ENCODE measurements around the gene TSPAN19.

The TSPAN19 gene

GRCh38 chr12:85016413-85016812, 19.7 kb downstream of the TSPAN19 start:
- peak overlapping the region; percentile 57 for H3K9ac ChIP-seq (ENCODE audit: low read length)
- no peak overlapping the region for H3K18ac ChIP-seq (ENCODE audit: low read depth in 1 of 2, low read length in 2 of 2)
- WGBS = 0% methylated on average over 1 of the region's 1 CpG
- H2BK15ac ChIP-seq (ENCODE audit: low read depth, poor library complexity, severe bottlenecking) = no peak overlapping the region
- H2AK5ac ChIP-seq (ENCODE audit: low read length, severe bottlenecking) = no peak overlapping the region
- no peak overlapping the region for H3K14ac ChIP-seq (ENCODE audit: low read length in 2 of 2)
- H3K4ac ChIP-seq (ENCODE audit: low read depth in 1 of 2, low read length in 2 of 2) = no peak overlapping the region
- peak; percentile 94 for DNase-seq
- no peak overlapping the region for H4K91ac ChIP-seq (ENCODE audit: low read length)
- no peak overlapping the region for H4K8ac ChIP-seq (ENCODE audit: low read length)
- no peaks in the 10 kb centered on the region for H3K79me1 ChIP-seq (replicated peaks; ENCODE audit: low read length, poor library complexity, severe bottlenecking)
- H2BK5ac ChIP-seq (ENCODE audit: low read depth, low read length, poor library complexity, severe bottlenecking) = no peak overlapping the region
- H3K36me3 ChIP-seq (ENCODE audit: control insufficient read depth in 1 of 2, insufficient read depth in 2 of 2, low read depth in 1 of 2, low read length in 2 of 2) = no peaks in the 10 kb centered on the region
- no peaks in the 10 kb centered on the region for H3K4me1 ChIP-seq (ENCODE audit: control insufficient read depth, insufficient read depth, low read depth, low read length)
- no peak overlapping the region for H3K27ac ChIP-seq (ENCODE audit: low read length, poor library complexity, severe bottlenecking)
- no peaks in the 10 kb centered on the region for H3K27me3 ChIP-seq (ENCODE audit: control insufficient read depth in 1 of 2, insufficient read depth in 1 of 2, low read length in 2 of 2)
- H3K4me3 ChIP-seq (ENCODE audit: insufficient read depth in 1 of 2, low read depth in 1 of 2, low read length in 2 of 2) = no peak overlapping the region
- H3K9me3 ChIP-seq (ENCODE audit: control insufficient read depth, low read length) = no peaks in the 10 kb centered on the region
- H2AFZ ChIP-seq (ENCODE audit: low read depth, low read length) = no peak overlapping the region
- H2BK12ac ChIP-seq (ENCODE audit: low read length in 2 of 2) = no peak overlapping the region
- H2BK120ac ChIP-seq (ENCODE audit: low read depth, low read length) = no peak overlapping the region
- H3K4me2 ChIP-seq (ENCODE audit: low read length, poor library complexity, severe bottlenecking) = no peak overlapping the region
- H3K23ac ChIP-seq (ENCODE audit: low read length in 2 of 2) = no peak overlapping the region

GRCh38 chr12:85007836-85008235, 28.2 kb downstream of the TSPAN19 start:
- Histone ChIP-seq H3K9me3 (ENCODE audit: control insufficient read depth, low read length) (no peaks in the 10 kb centered on the region), H3K18ac (ENCODE audit: low read depth in 1 of 2, low read length in 2 of 2) (no peak overlapping the region), H3K23ac (ENCODE audit: low read length in 2 of 2) (no peak overlapping the region), H3K4me1 (ENCODE audit: control insufficient read depth, insufficient read depth, low read depth, low read length) (no peaks in the 10 kb centered on the region), H3K36me3 (ENCODE audit: control insufficient read depth in 1 of 2, insufficient read depth in 2 of 2, low read depth in 1 of 2, low read length in 2 of 2) (no peaks in the 10 kb centered on the region), H2AK5ac (ENCODE audit: low read length, severe bottlenecking) (no peak overlapping the region), H2BK12ac (ENCODE audit: low read length in 2 of 2) (no peak overlapping the region), H3K9ac (ENCODE audit: low read length) (peak overlapping the region; percentile 45), H2BK120ac (ENCODE audit: low read depth, low read length) (no peak overlapping the region), H2AFZ (ENCODE audit: low read depth, low read length) (no peak overlapping the region), H4K91ac (ENCODE audit: low read length) (no peak overlapping the region), H2BK5ac (ENCODE audit: low read depth, low read length, poor library complexity, severe bottlenecking) (no peak overlapping the region), H2BK15ac (ENCODE audit: low read depth, poor library complexity, severe bottlenecking) (no peak overlapping the region), H3K27ac (ENCODE audit: low read length, poor library complexity, severe bottlenecking) (no peak overlapping the region), H4K8ac (ENCODE audit: low read length) (no peak overlapping the region), H3K27me3 (ENCODE audit: control insufficient read depth in 1 of 2, insufficient read depth in 1 of 2, low read length in 2 of 2) (no peaks in the 10 kb centered on the region), H3K4ac (ENCODE audit: low read depth in 1 of 2, low read length in 2 of 2) (no peak overlapping the region), H3K4me2 (ENCODE audit: low read length, poor library complexity, severe bottlenecking) (no peak overlapping the region), H3K4me3 (ENCODE audit: insufficient read depth in 1 of 2, low read depth in 1 of 2, low read length in 2 of 2) (no peak overlapping the region), H3K79me1 (replicated peaks; ENCODE audit: low read length, poor library complexity, severe bottlenecking) (no peaks in the 10 kb centered on the region), H3K14ac (ENCODE audit: low read length in 2 of 2) (no peak overlapping the region)
- 94% methylated on average over 3 of the region's 4 CpGs for WGBS
- DNase-seq = no peak

GRCh38 chr12:85006206-85006605, 29.9 kb downstream of the TSPAN19 start:
- H2BK12ac ChIP-seq (ENCODE audit: low read length in 2 of 2) = no peak overlapping the region
- no peak overlapping the region for H3K27ac ChIP-seq (ENCODE audit: low read length, poor library complexity, severe bottlenecking)
- H3K4me2 ChIP-seq (ENCODE audit: low read length, poor library complexity, severe bottlenecking) = no peak overlapping the region
- H3K4ac ChIP-seq (ENCODE audit: low read depth in 1 of 2, low read length in 2 of 2) = no peak overlapping the region
- H4K91ac ChIP-seq (ENCODE audit: low read length) = no peak overlapping the region
- no peak overlapping the region for H2AFZ ChIP-seq (ENCODE audit: low read depth, low read length)
- no CpG with 5 or more reads among the region's 1 CpG for WGBS
- H2AK5ac ChIP-seq (ENCODE audit: low read length, severe bottlenecking) = no peak overlapping the region
- H3K4me3 ChIP-seq (ENCODE audit: insufficient read depth in 1 of 2, low read depth in 1 of 2, low read length in 2 of 2) = no peak overlapping the region
- no peaks in the 10 kb centered on the region for H3K4me1 ChIP-seq (ENCODE audit: control insufficient read depth, insufficient read depth, low read depth, low read length)
- no peaks in the 10 kb centered on the region for H3K27me3 ChIP-seq (ENCODE audit: control insufficient read depth in 1 of 2, insufficient read depth in 1 of 2, low read length in 2 of 2)
- H2BK15ac ChIP-seq (ENCODE audit: low read depth, poor library complexity, severe bottlenecking) = no peak overlapping the region
- no peaks in the 10 kb centered on the region for H3K9me3 ChIP-seq (ENCODE audit: control insufficient read depth, low read length)
- no peak overlapping the region for H2BK5ac ChIP-seq (ENCODE audit: low read depth, low read length, poor library complexity, severe bottlenecking)
- no peak overlapping the region for H2BK120ac ChIP-seq (ENCODE audit: low read depth, low read length)
- peak overlapping the region in 1 of 2 experiments; percentile 12 for H3K18ac ChIP-seq (ENCODE audit: low read depth in 1 of 2, low read length in 2 of 2)
- no peak overlapping the region for H3K14ac ChIP-seq (ENCODE audit: low read length in 2 of 2)
- no peak overlapping the region for H4K8ac ChIP-seq (ENCODE audit: low read length)
- no peak for DNase-seq
- no peak overlapping the region for H3K9ac ChIP-seq (ENCODE audit: low read length)
- H3K23ac ChIP-seq (ENCODE audit: low read length in 2 of 2) = no peak overlapping the region
- no peaks in the 10 kb centered on the region for H3K36me3 ChIP-seq (ENCODE audit: control insufficient read depth in 1 of 2, insufficient read depth in 2 of 2, low read depth in 1 of 2, low read length in 2 of 2)
- H3K79me1 ChIP-seq (replicated peaks; ENCODE audit: low read length, poor library complexity, severe bottlenecking) = no peaks in the 10 kb centered on the region

GRCh38 chr12:85005615-85006014, 30.5 kb downstream of the TSPAN19 start:
- Histone ChIP-seq H3K4me2 (ENCODE audit: low read length, poor library complexity, severe bottlenecking) (no peak overlapping the region), H2BK15ac (ENCODE audit: low read depth, poor library complexity, severe bottlenecking) (no peak overlapping the region), H3K9me3 (ENCODE audit: control insufficient read depth, low read length) (no peaks in the 10 kb centered on the region), H2AK5ac (ENCODE audit: low read length, severe bottlenecking) (no peak overlapping the region), H3K27ac (ENCODE audit: low read length, poor library complexity, severe bottlenecking) (no peak overlapping the region), H3K9ac (ENCODE audit: low read length) (no peak overlapping the region), H3K4me3 (ENCODE audit: insufficient read depth in 1 of 2, low read depth in 1 of 2, low read length in 2 of 2) (no peak overlapping the region), H3K4ac (ENCODE audit: low read depth in 1 of 2, low read length in 2 of 2) (no peak overlapping the region), H3K4me1 (ENCODE audit: control insufficient read depth, insufficient read depth, low read depth, low read length) (no peaks in the 10 kb centered on the region), H4K91ac (ENCODE audit: low read length) (no peak overlapping the region), H2BK5ac (ENCODE audit: low read depth, low read length, poor library complexity, severe bottlenecking) (no peak overlapping the region), H2BK120ac (ENCODE audit: low read depth, low read length) (no peak overlapping the region), H3K23ac (ENCODE audit: low read length in 2 of 2) (no peak overlapping the region), H3K79me1 (replicated peaks; ENCODE audit: low read length, poor library complexity, severe bottlenecking) (no peaks in the 10 kb centered on the region), H2BK12ac (ENCODE audit: low read length in 2 of 2) (no peak overlapping the region), H3K27me3 (ENCODE audit: control insufficient read depth in 1 of 2, insufficient read depth in 1 of 2, low read length in 2 of 2) (no peaks in the 10 kb centered on the region), H3K14ac (ENCODE audit: low read length in 2 of 2) (no peak overlapping the region), H3K18ac (ENCODE audit: low read depth in 1 of 2, low read length in 2 of 2) (no peak overlapping the region), H3K36me3 (ENCODE audit: control insufficient read depth in 1 of 2, insufficient read depth in 2 of 2, low read depth in 1 of 2, low read length in 2 of 2) (no peaks in the 10 kb centered on the region), H2AFZ (ENCODE audit: low read depth, low read length) (no peak overlapping the region), H4K8ac (ENCODE audit: low read length) (no peak overlapping the region)
- DNase-seq = no peak
- WGBS = no CpG with 5 or more reads among the region's 1 CpG

All from mesenchymal stem cell (in vitro differentiated cells and primary cell).